Vagina (tissue), 2 donors: ENCODE data around the gene HIF1A.
"Not testable (repeated sequence)": the region's sequence is repeated elsewhere in the genome, so short reads cannot be mapped to it uniquely, and the experiment has no call there.

Source experiments
- CTCF ChIP-seq, 3 experiments: fragments of 450-650 bp in 2 of 3; fragments of 200-600 bp in 1 of 3; sonication (generic) in 1 of 3; IDR thresholded peaks; one replicate each; pipeline ENCODE4 v1.5.1; 2017 to 2019; ENCODE audit warnings: antibody characterized with exemption in 3 of 3, mild to moderate bottlenecking in 2 of 3, moderate library complexity in 2 of 3
- POLR2A ChIP-seq, 2 donors: fragments of 450-650 bp; IDR thresholded peaks; one replicate each; pipeline ENCODE4 v1.6.1; 2017; ENCODE audit warnings: antibody characterized with exemption in 2 of 2, mild to moderate bottlenecking in 2 of 2, moderate library complexity in 2 of 2
- POLR2AphosphoS5 ChIP-seq, 2 donors: sonication (generic); formaldehyde crosslinking; IDR thresholded peaks; one replicate each; pipeline ENCODE4 v1.9.0; 2017; ENCODE audit warnings: antibody characterized with exemption in 2 of 2, mild to moderate bottlenecking in 2 of 2, low read depth in 1 of 2; ENCODE audit not compliant: insufficient read depth in 1 of 2

GRCh38 chr14:61708693-61709092 lies 13.4 kb downstream of the HIF1A start:
- not testable (repeated sequence) for TF ChIP-seq CTCF (IDR thresholded peaks at IDR 0.05); POLR2A (IDR thresholded peaks at IDR 0.05); POLR2AphosphoS5 (IDR thresholded peaks at IDR 0.05; ENCODE audit: insufficient read depth in 1 of 2, low read depth in 1 of 2)
